ENCODE measurements around the gene B4GALT4. TPM values are rescaled to one million over a fixed set of nuclear protein-coding genes. Genes with fewer than 3 reads are reported as not detected.
"Not testable (repeated sequence)": the region's sequence is repeated elsewhere in the genome, so short reads cannot be mapped to it uniquely, and the experiment has no call there.

B4GALT4 gene
- total RNA-seq, 2 donors from 2014 or later: 34.3 to 38.4 TPM

GRCh38 chr3:119255214-119255613 is 14.5 kb upstream of the B4GALT4 start:
- Mint-ChIP-seq H3K27ac (no peak overlapping the region), H3K4me3 (no peak overlapping the region), H3K9me3 (no peaks in the 10 kb centered on the region), H3K27me3 (peaks cover under 1 to 10% of the 10 kb centered on the region in 2 donors), H3K4me1 (ENCODE audit: low read depth in 2 of 2) (no peaks in the 10 kb centered on the region), H3K36me3 (no peaks in the 10 kb centered on the region)
- ATAC-seq: no peak
- DNase-seq (ENCODE audit: low spot score): no peak

GRCh38 chr3:119245778-119246177 is 5.1 kb upstream of the B4GALT4 start:
- Mint-ChIP-seq H3K27ac (no peak overlapping the region), H3K9me3 (peaks cover 5% of the 10 kb centered on the region), H3K36me3 (peaks cover 19% of the 10 kb centered on the region), H3K4me1 (ENCODE audit: low read depth in 2 of 2) (peaks cover 5 to 8% of the 10 kb centered on the region in 2 donors), H3K27me3 (peaks cover 6 to 22% of the 10 kb centered on the region in 2 donors), H3K4me3 (no peak overlapping the region)
- DNase-seq (ENCODE audit: low spot score) (no peak), ATAC-seq (no peak)

GRCh38 chr3:119243712-119244111 is 3.0 kb upstream of the B4GALT4 start:
- peaks cover 15% of the 10 kb centered on the region for H3K36me3 Mint-ChIP-seq
- no peak overlapping the region for H3K27ac Mint-ChIP-seq
- ATAC-seq (no peak), DNase-seq (ENCODE audit: low spot score) (no peak)
- H3K27me3 Mint-ChIP-seq: peaks cover 0 to 9% of the 10 kb centered on the region in 2 donors
- peaks cover 14 to 19% of the 10 kb centered on the region in 2 donors for H3K4me1 Mint-ChIP-seq (ENCODE audit: low read depth in 2 of 2)
- H3K4me3 Mint-ChIP-seq: no peak overlapping the region
- H3K9me3 Mint-ChIP-seq: peaks cover 5% of the 10 kb centered on the region

- peaks cover 14 to 19% of the 10 kb centered on the region in 2 donors for H3K4me1 Mint-ChIP-seq (ENCODE audit: low read depth in 2 of 2)
- not testable (repeated sequence) for H3K27ac Mint-ChIP-seq; H3K4me3 Mint-ChIP-seq; H3K27me3 Mint-ChIP-seq; H3K9me3 Mint-ChIP-seq; DNase-seq (ENCODE audit: low spot score); ATAC-seq
- peaks cover 12% of the 10 kb centered on the region for H3K36me3 Mint-ChIP-seq
Observed at GRCh38 chr3:119243058-119243529, 2.4 kb upstream of the B4GALT4 start.

- not testable (repeated sequence) for H3K27ac Mint-ChIP-seq; H3K9me3 Mint-ChIP-seq; DNase-seq (ENCODE audit: low spot score); H3K4me3 Mint-ChIP-seq; H3K36me3 Mint-ChIP-seq; H3K27me3 Mint-ChIP-seq; ATAC-seq
- H3K4me1 Mint-ChIP-seq (ENCODE audit: low read depth in 2 of 2): peaks cover 14 to 21% of the 10 kb centered on the region in 2 donors
Observed at GRCh38 chr3:119242387-119243057, 1.8 kb upstream of the B4GALT4 start.

- peak; percentile 80 for DNase-seq (ENCODE audit: low spot score)
- peaks cover 36 to 45% of the 10 kb centered on the region in 2 donors for H3K4me1 Mint-ChIP-seq (ENCODE audit: low read depth in 2 of 2)
Observed at GRCh38 chr3:119240101-119240590, 532 bp downstream of the B4GALT4 start.

GRCh38 chr3:119239206-119239820 is 1.4 kb downstream of the B4GALT4 start:
- Mint-ChIP-seq H3K27ac (peak overlapping the region; percentile 97 to 99), H3K27me3 (no peaks in the 10 kb centered on the region), H3K9me3 (no peaks in the 10 kb centered on the region), H3K4me3 (peak overlapping the region; percentile 100), H3K4me1 (ENCODE audit: low read depth in 2 of 2) (peaks cover 43 to 52% of the 10 kb centered on the region in 2 donors), H3K36me3 (peaks cover 22% of the 10 kb centered on the region)
- DNase-seq (ENCODE audit: low spot score): no peak
- no peak for ATAC-seq

More at GRCh38 chr3:119240101-119240590, 532 bp downstream of the B4GALT4 start:
- peak overlapping the region; percentile 100 for H3K4me3 Mint-ChIP-seq
- ATAC-seq: peak in 1 of 2 donors; percentile 24
- H3K27ac Mint-ChIP-seq: peak overlapping the region; percentile 97 to 99
- no peaks in the 10 kb centered on the region for H3K9me3 Mint-ChIP-seq
- H3K36me3 Mint-ChIP-seq: peaks cover 15% of the 10 kb centered on the region
- H3K27me3 Mint-ChIP-seq: no peaks in the 10 kb centered on the region

- Mint-ChIP-seq H3K4me1 (ENCODE audit: low read depth in 2 of 2) (peaks cover 43 to 52% of the 10 kb centered on the region in 2 donors), H3K9me3 (no peaks in the 10 kb centered on the region), H3K4me3 (peak overlapping the region; percentile 74), H3K27me3 (no peaks in the 10 kb centered on the region), H3K27ac (peak overlapping the region; percentile 97 to 99), H3K36me3 (peaks cover 22% of the 10 kb centered on the region)
- no peak for ATAC-seq
- no peak for DNase-seq (ENCODE audit: low spot score)
Observed at GRCh38 chr3:119238363-119238762, 2.3 kb downstream of the B4GALT4 start.

GRCh38 chr3:119237299-119237698 is 3.4 kb downstream of the B4GALT4 start:
- H3K4me1 Mint-ChIP-seq (ENCODE audit: low read depth in 2 of 2): peaks cover 43 to 52% of the 10 kb centered on the region in 2 donors
- no peaks in the 10 kb centered on the region for H3K27me3 Mint-ChIP-seq
- H3K27ac Mint-ChIP-seq: peak overlapping the region; percentile 72 to 94
- no peaks in the 10 kb centered on the region for H3K9me3 Mint-ChIP-seq
- peak overlapping the region; percentile 71 for H3K4me3 Mint-ChIP-seq
- ATAC-seq: no peak
- no peak for DNase-seq (ENCODE audit: low spot score)
- H3K36me3 Mint-ChIP-seq: peaks cover 22% of the 10 kb centered on the region

GRCh38 chr3:119236756-119237155 is 3.9 kb downstream of the B4GALT4 start:
- Mint-ChIP-seq H3K4me1 (ENCODE audit: low read depth in 2 of 2) (peaks cover 47 to 56% of the 10 kb centered on the region in 2 donors), H3K36me3 (peaks cover 26% of the 10 kb centered on the region), H3K27ac (peak overlapping the region; percentile 72 to 94), H3K9me3 (no peaks in the 10 kb centered on the region), H3K27me3 (no peaks in the 10 kb centered on the region), H3K4me3 (peak overlapping the region; percentile 71)
- DNase-seq (ENCODE audit: low spot score) (peak; percentile 73), ATAC-seq (no peak)

GRCh38 chr3:119235151-119235550 is 5.5 kb downstream of the B4GALT4 start:
- Mint-ChIP-seq H3K27ac (peak overlapping the region; percentile 72 to 94), H3K4me1 (ENCODE audit: low read depth in 2 of 2) (peaks cover 54 to 59% of the 10 kb centered on the region in 2 donors), H3K4me3 (peak overlapping the region; percentile 17), H3K9me3 (no peaks in the 10 kb centered on the region), H3K27me3 (no peaks in the 10 kb centered on the region), H3K36me3 (peaks cover 29% of the 10 kb centered on the region)
- no peak for DNase-seq (ENCODE audit: low spot score)
- no peak for ATAC-seq

- H3K9me3 Mint-ChIP-seq: no peaks in the 10 kb centered on the region
- ATAC-seq: no peak
- H3K27ac Mint-ChIP-seq: peak overlapping the region; percentile 72 to 94
- no peaks in the 10 kb centered on the region for H3K27me3 Mint-ChIP-seq
- DNase-seq (ENCODE audit: low spot score): no peak
- peaks cover 50 to 56% of the 10 kb centered on the region in 2 donors for H3K4me1 Mint-ChIP-seq (ENCODE audit: low read depth in 2 of 2)
- H3K36me3 Mint-ChIP-seq: peaks cover 28% of the 10 kb centered on the region
- peak overlapping the region; percentile 32 for H3K4me3 Mint-ChIP-seq
Observed at GRCh38 chr3:119234610-119235009, 6.1 kb downstream of the B4GALT4 start.

GRCh38 chr3:119230745-119231144 is 9.9 kb downstream of the B4GALT4 start:
- H3K36me3 Mint-ChIP-seq: peaks cover 53% of the 10 kb centered on the region

GRCh38 chr3:119230071-119230470 is 10.6 kb downstream of the B4GALT4 start:
- no peak for ATAC-seq
- no peaks in the 10 kb centered on the region for H3K27me3 Mint-ChIP-seq
- no peaks in the 10 kb centered on the region for H3K9me3 Mint-ChIP-seq
- H3K36me3 Mint-ChIP-seq: peaks cover 47% of the 10 kb centered on the region
- no peak overlapping the region for H3K4me3 Mint-ChIP-seq
- peaks cover 41 to 52% of the 10 kb centered on the region in 2 donors for H3K4me1 Mint-ChIP-seq (ENCODE audit: low read depth in 2 of 2)
- no peak for DNase-seq (ENCODE audit: low spot score)
- peak overlapping the region in 1 of 2 donors; percentile 48 for H3K27ac Mint-ChIP-seq

More at GRCh38 chr3:119230745-119231144, 9.9 kb downstream of the B4GALT4 start:
- Mint-ChIP-seq H3K27me3 (no peaks in the 10 kb centered on the region), H3K4me3 (no peak overlapping the region), H3K27ac (peak overlapping the region in 1 of 2 donors; percentile 48), H3K9me3 (no peaks in the 10 kb centered on the region), H3K4me1 (ENCODE audit: low read depth in 2 of 2) (peaks cover 48 to 59% of the 10 kb centered on the region in 2 donors)
- peak in 1 of 2 donors; percentile 61 for ATAC-seq
- DNase-seq (ENCODE audit: low spot score): no peak

Data from natural killer cell treated with Interleukin-12 subunit alpha and Interleukin-12 subunit beta and Interleukin-15 and Interleukin-18, amount 100 ng/mL, for 72 hours (primary cell).